ENCODE measurements around the gene CFAP73.
"Not testable (repeated sequence)": the region's sequence is repeated elsewhere in the genome, so short reads cannot be mapped to it uniquely, and the experiment has no call there.

CFAP73 gene

DNA sequence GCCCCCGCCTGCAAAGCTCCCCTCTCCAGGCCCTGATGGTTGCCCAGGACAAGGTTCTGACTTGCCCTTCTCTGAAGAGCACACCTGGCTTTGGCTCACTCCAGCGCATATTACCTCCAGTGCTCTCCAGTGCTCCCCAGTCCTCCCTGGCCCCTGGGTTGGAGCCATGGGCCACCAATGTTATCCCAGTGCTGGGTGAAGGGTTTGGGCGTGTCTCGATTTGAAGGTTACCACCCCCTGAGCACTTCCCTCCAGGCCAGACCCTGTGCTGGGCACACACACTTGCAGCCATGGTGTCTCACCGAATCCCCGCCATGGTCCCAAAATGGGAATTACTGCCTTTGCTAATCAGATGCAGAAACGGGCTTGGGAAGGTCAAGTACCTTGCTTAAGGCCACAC is 47.1 kb downstream of the CFAP73 start:
- no peak for DNase-seq

DNA sequence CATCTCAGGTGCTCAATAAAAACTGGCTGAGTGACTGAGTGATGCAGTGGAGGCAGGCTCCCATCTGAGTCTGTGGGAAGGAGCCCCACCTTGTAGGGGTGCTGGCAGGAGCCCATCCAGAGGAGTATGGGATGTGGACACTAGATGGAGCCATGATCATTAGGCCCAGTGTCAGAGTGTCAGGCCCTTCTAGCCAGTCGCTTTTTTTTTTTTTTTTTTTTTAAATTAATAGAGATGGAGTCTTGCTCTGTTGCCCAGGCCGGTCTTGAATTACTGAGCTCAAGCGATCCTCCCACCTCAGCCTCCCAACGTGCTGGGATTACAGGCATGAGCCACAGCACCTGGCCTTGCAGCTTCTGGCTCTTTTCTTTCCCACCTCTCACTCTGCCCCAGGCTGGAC is 47.5 kb downstream of the CFAP73 start:
- DNase-seq: peak; percentile 66

DNA sequence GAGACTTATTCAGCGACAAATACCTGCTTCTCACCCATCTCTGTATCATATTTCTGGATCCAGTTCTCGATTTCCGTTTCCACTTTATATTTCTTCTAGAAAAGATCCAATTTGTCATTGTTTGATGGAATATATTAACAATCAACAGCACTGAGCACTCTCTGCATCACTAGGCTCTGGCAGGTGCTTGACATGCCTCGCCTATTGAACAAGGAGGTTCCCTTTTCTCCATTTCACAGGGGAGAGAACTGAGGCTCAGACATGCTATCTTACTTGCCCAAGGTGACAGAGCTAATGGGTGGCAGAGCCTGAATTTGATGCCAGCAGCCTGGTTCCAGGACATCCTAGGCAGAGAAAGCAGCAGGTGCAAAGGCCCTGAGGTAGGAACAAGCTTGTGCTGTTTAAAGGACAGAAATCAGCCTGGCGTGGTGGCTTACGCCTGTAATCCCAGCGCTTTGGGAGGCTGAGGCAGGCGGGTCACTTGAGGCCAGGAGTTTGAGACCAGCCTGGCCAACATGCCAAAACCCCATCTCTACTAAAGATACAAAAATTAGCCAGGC is 48.1 kb downstream of the CFAP73 start:
- DNase-seq: no peak

DNA sequence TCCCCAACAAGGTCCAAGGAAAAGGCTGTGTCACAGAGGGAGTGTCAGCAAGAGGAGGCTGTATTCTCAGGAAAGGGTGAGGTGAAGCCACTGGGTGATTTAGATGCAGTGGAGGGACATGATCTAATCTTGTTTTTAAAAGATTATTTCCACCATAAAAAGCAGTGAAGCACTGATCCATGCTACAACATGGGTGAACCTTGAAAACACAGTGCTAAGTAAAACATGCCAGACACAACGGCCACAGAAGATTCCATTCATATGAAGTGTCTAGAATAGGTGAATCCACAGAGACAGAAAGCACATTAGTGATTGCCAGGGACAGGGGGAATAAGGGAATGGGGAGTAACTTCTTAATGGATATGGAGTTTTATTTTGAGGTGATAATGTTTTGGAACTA is 48.8 kb downstream of the CFAP73 start:
- DNase-seq: no peak

DNA sequence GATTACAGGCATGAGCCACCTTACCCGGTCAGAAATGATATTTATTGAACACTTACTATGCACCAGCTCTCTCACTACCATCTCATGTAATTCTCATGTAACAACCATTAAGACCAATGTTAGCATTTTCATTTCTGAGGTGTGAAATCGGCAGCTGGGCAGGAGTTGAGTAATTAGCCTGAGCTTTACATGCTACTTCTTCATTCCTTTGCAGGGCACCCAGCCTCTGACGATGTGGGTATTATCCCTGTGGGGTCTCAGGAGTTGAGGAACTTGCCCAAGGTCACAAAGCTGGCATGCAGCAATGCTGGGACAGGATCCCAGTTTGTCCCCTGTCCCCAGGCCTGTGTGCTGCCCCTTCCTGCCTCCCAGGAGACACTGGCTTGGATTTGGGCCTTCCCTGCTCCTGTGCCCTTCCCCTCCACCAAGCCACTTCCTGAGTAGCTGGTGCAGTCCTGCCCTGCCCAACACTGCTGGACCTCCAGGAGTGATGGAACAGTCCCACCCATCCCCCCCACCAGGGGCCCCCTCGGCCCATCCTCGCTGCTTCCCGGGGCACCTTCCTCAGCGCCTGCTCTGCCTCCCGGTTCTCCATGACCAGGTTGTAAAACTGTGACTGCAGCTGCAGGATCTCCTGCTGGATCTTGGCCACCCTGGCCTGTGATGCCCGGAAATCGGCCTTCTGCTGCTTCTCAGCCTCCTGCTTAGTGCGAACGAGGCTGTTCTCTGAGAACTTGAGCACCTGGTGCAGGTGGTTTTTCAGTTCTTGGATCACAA is 50.7 kb downstream of the CFAP73 start:
- no peak for DNase-seq

DNA sequence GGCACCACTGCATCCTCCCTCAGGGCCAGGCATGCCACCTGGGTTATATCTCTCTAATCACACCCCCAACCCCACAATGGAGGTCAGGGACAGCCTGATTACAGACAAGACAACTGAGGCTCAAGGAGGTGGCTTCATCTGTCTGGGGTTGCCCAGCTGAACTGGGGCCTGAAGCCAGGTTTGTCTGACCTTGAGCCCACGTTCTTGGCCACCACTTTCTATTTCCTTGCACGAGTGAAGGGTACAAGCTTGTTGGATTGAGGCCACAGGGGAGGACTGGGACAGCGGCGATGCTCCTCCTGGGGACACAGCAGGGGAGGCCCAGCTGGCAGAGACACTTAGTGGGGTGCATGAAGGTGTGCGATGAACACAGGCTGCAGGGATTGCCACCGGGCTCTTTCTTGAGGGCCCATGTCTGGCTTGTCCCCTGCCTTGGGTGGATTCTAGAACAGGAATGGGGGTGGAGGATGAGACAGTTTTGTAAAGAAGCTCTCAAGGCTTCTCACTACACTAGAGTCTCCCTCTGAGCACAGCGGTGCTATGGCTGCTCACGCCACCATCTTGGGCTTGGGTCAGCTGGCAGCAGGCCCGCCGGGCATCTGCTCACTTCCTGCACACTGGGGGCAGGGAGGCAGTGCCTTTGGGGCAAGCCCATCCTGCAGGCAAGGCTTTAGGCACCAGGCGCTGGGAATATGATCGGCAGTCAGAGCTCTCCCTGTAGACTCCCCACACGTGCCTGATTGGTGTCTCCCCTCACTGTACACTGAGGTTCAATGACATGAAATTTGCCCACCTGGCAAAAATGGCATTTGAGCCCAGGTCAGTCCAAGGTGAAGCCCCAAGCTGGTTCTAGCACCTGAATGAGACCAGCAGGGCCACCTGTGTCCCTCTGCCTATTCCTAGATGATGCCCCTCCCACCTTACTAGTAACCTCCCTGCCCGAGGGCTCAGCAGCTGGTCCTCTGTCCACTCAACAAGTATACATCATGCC is 52.0 kb downstream of the CFAP73 start:
- DNase-seq: no peak

DNA sequence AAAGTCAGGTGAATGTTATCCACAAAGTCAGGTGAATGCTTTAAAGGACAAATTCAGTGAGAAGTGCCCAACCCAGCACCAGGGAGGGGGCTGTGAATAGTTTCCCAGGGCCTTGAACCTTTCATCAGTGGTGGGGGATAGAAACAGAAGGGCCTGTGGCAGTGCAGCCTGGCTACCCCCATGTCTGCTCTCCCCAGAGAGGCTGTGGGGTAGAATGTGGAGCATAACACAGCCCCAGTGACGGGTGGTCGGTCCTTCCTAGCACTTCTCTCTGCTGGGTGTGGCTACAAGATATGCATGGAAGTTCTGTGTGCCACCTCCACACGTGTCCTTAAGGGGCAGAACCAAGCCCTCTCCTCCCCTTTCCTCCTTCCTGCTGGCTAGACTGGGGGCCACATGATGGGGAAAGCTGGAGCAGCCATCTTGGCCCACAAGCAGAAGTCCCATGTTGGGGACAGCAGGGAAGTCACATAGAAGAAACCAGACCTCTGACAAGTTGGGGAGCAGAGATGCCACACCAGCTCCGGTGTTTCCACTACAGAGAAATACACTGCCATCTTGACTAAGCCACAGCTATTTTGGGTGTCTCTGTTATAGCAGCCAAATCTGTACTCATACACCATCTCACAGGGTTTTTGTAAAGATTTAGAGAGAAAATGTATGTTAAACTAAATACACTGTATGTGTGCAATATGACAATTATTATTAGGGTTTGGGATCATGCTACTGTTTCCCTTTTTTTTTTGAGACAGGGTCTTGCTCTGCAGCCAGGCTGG is 53.0 kb downstream of the CFAP73 start:
- DNase-seq: no peak

DNA sequence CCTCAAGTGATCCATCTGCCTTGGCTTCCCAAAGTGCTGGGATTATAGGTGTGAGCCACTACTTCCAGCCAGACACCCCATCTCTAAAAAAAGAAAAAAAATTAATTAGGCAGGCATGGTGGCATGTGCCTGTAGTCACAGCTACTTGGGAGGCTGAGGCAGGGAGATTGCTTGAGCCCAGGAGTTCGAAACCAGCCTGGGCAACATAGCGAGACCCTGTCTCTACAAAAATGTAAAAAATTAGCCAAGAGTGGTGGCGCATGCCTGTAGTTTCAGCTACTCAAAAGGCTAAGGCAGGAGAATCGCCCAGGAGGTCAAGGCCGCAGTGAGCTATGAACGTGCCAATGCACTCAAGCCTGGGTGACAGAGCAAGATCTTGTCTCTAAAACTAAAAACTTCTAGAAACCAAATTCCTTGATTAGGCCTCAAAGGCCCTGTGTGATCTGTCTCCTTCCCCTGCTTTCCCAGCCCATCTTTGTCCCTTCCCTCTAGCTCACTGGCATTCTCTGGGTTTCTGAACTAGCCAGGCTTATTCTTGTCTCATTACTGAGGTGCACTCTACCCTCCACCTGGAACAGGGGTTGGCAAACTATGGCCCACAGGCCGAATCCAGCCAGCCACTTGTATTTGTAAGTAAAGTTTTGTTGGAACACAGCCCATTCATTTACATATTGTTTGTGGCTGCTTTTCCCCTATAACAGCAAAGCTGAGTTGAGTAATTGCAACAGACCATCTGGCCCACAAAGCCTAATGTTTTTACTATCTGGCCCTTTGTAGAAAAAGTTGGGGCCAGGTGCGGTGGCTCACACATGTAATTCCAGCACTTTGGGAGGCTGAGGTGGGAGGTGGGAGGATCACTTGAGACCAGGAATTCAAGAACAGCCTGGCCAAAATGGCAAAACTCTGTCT is 54.6 kb downstream of the CFAP73 start:
- DNase-seq: no peak

DNA sequence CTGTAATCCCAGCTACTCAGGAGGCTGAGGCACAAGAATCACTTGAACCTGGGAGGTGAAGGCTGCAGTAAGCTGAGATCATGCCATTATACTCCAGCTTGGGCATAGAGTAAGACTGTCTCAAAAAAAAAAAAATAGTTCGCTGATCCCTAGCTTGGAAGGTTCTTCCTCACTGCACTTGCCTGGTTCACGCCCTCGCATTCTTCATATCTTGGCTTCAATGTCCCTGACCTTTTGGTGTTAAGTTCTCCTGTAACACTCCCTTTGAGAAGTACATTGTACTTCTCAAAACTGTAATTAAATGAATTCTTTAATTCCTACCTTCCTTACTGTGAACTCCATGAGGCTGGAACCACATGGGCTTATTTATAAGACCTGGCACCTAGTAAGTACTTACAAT is 55.3 kb downstream of the CFAP73 start:
- no peak for DNase-seq

DNA sequence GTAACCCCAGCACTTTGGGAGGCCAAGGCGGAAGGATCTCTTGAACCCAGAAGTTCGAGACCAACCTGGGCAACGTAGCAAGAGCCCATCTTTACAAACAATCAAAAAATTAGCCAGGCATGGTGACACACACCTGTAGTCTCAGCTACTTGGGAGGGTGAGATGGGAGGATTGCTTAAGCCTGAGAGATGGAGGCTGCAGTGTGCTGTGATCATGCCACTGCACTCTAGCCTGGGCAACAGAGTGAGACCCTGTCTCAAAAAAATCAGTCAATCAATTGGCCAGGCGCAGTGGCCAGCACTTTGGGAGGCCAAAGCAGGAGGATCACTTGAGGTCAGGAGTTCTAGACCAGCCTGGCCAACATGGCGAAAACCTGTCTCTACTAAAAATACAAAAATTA is 57.3 kb downstream of the CFAP73 start:
- not testable (repeated sequence) for DNase-seq

DNA sequence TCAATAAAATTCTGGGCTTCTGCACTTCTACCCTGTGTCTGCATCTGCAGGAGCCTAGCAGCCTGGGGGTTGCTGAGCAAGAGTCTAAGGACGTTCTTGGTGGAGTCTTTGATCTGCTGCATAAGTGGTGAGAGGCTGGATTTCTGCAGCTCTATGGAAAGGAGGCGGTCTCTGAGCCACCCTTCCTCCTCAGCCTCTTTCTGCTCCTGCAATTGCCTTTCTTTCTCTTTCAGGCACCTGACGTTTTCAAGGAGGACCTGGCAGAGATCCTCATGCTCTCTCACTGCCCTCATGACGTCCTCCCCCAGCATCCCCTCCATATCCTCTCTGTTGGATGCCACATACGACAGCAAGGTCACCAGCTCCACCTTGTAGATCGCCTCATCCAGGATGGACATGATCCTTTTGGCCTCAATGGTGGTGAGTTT is 58.1 kb downstream of the CFAP73 start:
- DNase-seq: peak; percentile 35

DNA sequence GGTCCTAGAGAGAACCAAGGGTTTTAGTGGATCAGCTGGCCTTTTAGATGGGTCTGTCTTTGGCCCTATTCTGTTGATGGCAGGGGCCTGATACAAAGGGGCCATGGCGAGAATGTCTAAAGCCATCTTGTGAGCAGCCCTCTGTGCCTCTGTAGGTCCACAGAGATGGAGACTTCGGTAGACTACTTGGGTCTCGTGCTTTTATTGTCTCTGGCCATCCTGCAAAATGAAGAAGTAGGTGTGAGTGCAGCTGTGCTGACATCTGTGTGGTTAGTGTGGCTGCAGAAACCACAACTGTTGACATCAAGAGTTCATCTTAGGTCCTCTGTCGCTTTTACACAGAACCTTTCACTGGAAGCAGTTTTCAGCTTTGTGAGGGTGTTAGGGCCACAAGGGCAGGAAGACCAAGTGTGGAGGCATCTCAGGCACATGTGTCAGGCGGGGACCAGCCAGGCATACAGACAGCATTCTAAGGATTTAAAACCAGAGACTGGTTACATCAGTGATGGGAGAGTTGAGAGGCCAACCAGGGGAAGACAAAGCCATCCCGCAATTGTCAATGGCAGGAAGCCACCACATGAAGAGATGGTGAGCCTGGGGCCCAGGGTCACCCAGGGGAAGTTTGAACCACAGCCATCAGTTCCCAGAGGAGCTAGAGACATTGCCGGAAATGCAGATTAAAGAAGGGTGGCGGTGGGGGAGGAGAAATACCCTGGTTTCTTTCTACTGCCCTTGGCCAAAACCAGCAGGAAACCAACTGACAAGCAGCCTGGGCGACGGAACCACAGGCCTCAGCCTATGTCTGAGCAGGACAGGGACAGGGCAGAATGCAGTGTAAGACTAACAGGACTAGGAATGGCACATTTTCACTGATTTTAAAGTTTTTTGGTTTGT is 58.8 kb downstream of the CFAP73 start:
- DNase-seq: peak; percentile 47

All from CD4-positive, alpha-beta T cell treated with Interleukin-17A for 4 hours (primary cell).